Keratinocyte (primary cell): ENCODE data around the gene A2M. TPM values are rescaled to one million over a fixed set of nuclear protein-coding genes. Genes with fewer than 3 reads are reported as not detected.

ENCODE experiments used
- DNase-seq: peaks from one replicate; pipeline ENCODE4 v3.0.0-alpha.2; 2011; ENCODE audit warnings: low read depth, missing footprints, low spot score
- FAIRE-seq: peaks from 2 replicates; lab custom pipeline; 2011; peaks lifted over from hg19 to GRCh38; lab: Jason Lieb, UNC
- H2AFZ ChIP-seq: 2 replicates; pipeline ENCODE4 v1.6.0; 2012; ENCODE audit warnings: low read length, control low read depth, inconsistent platforms; ENCODE audit not compliant: control insufficient read depth
- H3K27ac ChIP-seq: 2 replicates; pipeline ENCODE4 v1.5.1; 2011; ENCODE audit warnings: low read length; ENCODE audit not compliant: control insufficient read depth, insufficient read depth
- H3K27me3 ChIP-seq: 3 replicates; pipeline ENCODE4 v1.6.0; 2011; ENCODE audit warnings: low read length; ENCODE audit not compliant: control insufficient read depth, insufficient read depth; ENCODE audit errors: extremely low read depth
- H3K36me3 ChIP-seq, 2 experiments: 2 replicates in 1 of 2; 3 replicates in 1 of 2; pipeline ENCODE4 v1.5.1; 2011; ENCODE audit warnings: low read length in 2 of 2, mild to moderate bottlenecking in 1 of 2; ENCODE audit not compliant: control insufficient read depth in 2 of 2, insufficient read depth in 2 of 2; ENCODE audit errors: extremely low read depth in 1 of 2
- H3K4me1 ChIP-seq: 3 replicates; pipeline ENCODE4 v1.5.1; 2011; ENCODE audit warnings: low read length; ENCODE audit not compliant: control insufficient read depth, insufficient read depth; ENCODE audit errors: extremely low read depth
- H3K4me2 ChIP-seq: 3 replicates; pipeline ENCODE4 v1.6.0; 2011; ENCODE audit warnings: low read depth, low read length; ENCODE audit not compliant: control insufficient read depth, insufficient read depth; ENCODE audit errors: extremely low read depth
- H3K4me3 ChIP-seq, 3 experiments: fragments of 200-600 bp in 1 of 3; sonication (generic) in 1 of 3; 2 replicates in 2 of 3; 3 replicates in 1 of 3; pipeline ENCODE4 v1.5.1; 2011 to 2016; ENCODE audit warnings: low read length in 3 of 3, mild to moderate bottlenecking in 3 of 3, control low read depth in 2 of 3, inconsistent platforms in 1 of 3, low read depth in 1 of 3, mixed read lengths in 1 of 3, mixed run types in 1 of 3, moderate library complexity in 1 of 3; ENCODE audit not compliant: control insufficient read depth in 2 of 3, insufficient read depth in 2 of 3; ENCODE audit errors: extremely low read depth in 1 of 3
- H3K79me2 ChIP-seq: 2 replicates; pipeline ENCODE4 v1.6.0; 2012; ENCODE audit warnings: low read length; ENCODE audit not compliant: control insufficient read depth, insufficient read depth
- H3K9ac ChIP-seq: 3 replicates; pipeline ENCODE4 v1.6.0; 2011; ENCODE audit warnings: low read length; ENCODE audit not compliant: control insufficient read depth, insufficient read depth; ENCODE audit errors: extremely low read depth
- H3K9me1 ChIP-seq: 3 replicates; pipeline ENCODE4 v1.6.0; 2011; ENCODE audit warnings: low read length; ENCODE audit not compliant: control insufficient read depth, insufficient read depth; ENCODE audit errors: extremely low read depth
- H3K9me3 ChIP-seq: 2 replicates; pipeline ENCODE4 v1.5.1; 2012; ENCODE audit warnings: low read depth, low read length; ENCODE audit not compliant: control insufficient read depth
- H4K20me1 ChIP-seq: 3 replicates; pipeline ENCODE4 v1.6.0; 2011; ENCODE audit warnings: low read length; ENCODE audit not compliant: control insufficient read depth, insufficient read depth; ENCODE audit errors: extremely low read depth
- CTCF ChIP-seq, 3 experiments: IDR thresholded peaks in 1 of 3; conservative IDR thresholded peaks in 1 of 3; optimal IDR thresholded peaks in 1 of 3; 2 replicates in 2 of 3; 3 replicates in 1 of 3; pipeline versions ENCODE3 to v1.5.1; 2011; ENCODE audit warnings: low read length in 3 of 3, mild to moderate bottlenecking in 3 of 3, moderate library complexity in 2 of 3, control low read depth in 1 of 3, inconsistent platforms in 1 of 3; ENCODE audit not compliant: insufficient read depth in 2 of 3; ENCODE audit errors: extremely low read depth in 1 of 3
- EZH2 ChIP-seq: IDR thresholded peaks from one replicate; pipeline ENCODE4 v1.6.1; 2012; ENCODE audit warnings: inconsistent platforms, mild to moderate bottlenecking, low read length, moderate library complexity
- dilution Hi-C: fragments of 300-500 bp; cut with MboI; formaldehyde crosslinking; loops from one replicate; pipeline ENCODE4 v1.7.0; 2020; ENCODE audit warnings: low sequenced_read_pairs; ENCODE audit not compliant: extremely low pct_ligation_motif_present
- polyA plus RNA-seq, 5 experiments: library from polyadenylated mRNA; depleted of rRNA in 3 of 5; stranded (reverse) in 3 of 5; stranded (forward) in 1 of 5; unstranded in 1 of 5; fragments of >200 nt; gene quantifications; 1 replicate in 1 of 5; 2 replicates in 3 of 5; 3 replicates in 1 of 5; pipeline versions ENCODE4 v1.2.1 to v1.2.3, GENCODE V29; 2011 to 2012; ENCODE audit warnings: missing spikeins in 2 of 5, low read depth in 1 of 5, low replicate concordance in 1 of 5

Gene A2M
- polyA plus RNA-seq, 1 donor (not counting 4 experiments of a cell fraction or from before 2014, with no cell fraction given) = 0.49 TPM

- H4K20me1 ChIP-seq = no peaks in the 10 kb centered on the region
- no peaks in the 10 kb centered on the region for H3K36me3 ChIP-seq
- no peaks in the 10 kb centered on the region for H3K27me3 ChIP-seq
These were observed 12.5 kb downstream of the A2M start for GRCh38 chr12:9103050-9103849.

GRCh38 chr12:9101018-9101687 is 14.6 kb downstream of the A2M start:
- Histone ChIP-seq H4K20me1 (no peaks in the 10 kb centered on the region), H3K27ac (no peak overlapping the region), H3K9me1 (no peaks in the 10 kb centered on the region), H3K4me1 (no peaks in the 10 kb centered on the region), H3K9me3 (no peaks in the 10 kb centered on the region), H3K79me2 (no peaks in the 10 kb centered on the region), H2AFZ (no peak overlapping the region), H3K4me3 (no peak overlapping the region), H3K27me3 (no peaks in the 10 kb centered on the region), H3K4me2 (no peak overlapping the region), H3K36me3 (no peaks in the 10 kb centered on the region), H3K9ac (no peak overlapping the region)
- TF ChIP-seq EZH2 (no peak), CTCF (optimal IDR thresholded peaks at IDR 0.05 in 1 of 3, IDR thresholded peaks at IDR 0.05 in 1 of 3, conservative IDR thresholded peaks at IDR 0.05 in 1 of 3; ENCODE audit: extremely low read depth in 1 of 3, insufficient read depth in 2 of 3, low read length in 3 of 3) (no peak)
- DNase-seq (no peak), FAIRE-seq (no peak)
- dilution Hi-C loops = no loop called here

More at GRCh38 chr12:9103050-9103849, 12.5 kb downstream of the A2M start:
- no peaks in the 10 kb centered on the region for H3K4me1 ChIP-seq
- no peaks in the 10 kb centered on the region for H3K79me2 ChIP-seq
- no peak overlapping the region for H3K4me2 ChIP-seq
- TF ChIP-seq EZH2 = no peak
- TF ChIP-seq CTCF (optimal IDR thresholded peaks at IDR 0.05 in 1 of 3, IDR thresholded peaks at IDR 0.05 in 1 of 3, conservative IDR thresholded peaks at IDR 0.05 in 1 of 3; ENCODE audit: extremely low read depth in 1 of 3, insufficient read depth in 2 of 3, low read length in 3 of 3) = no peak
- dilution Hi-C loops = no loop called here
- H3K9ac ChIP-seq = no peak overlapping the region
- H3K9me3 ChIP-seq = no peaks in the 10 kb centered on the region
- no peak for FAIRE-seq
- no peak overlapping the region for H3K4me3 ChIP-seq
- DNase-seq = no peak
- no peak overlapping the region for H3K27ac ChIP-seq
- no peaks in the 10 kb centered on the region for H3K9me1 ChIP-seq
- H2AFZ ChIP-seq = no peak overlapping the region
